AG10803 (cell line): ENCODE measurements around the gene SWT1.

Experiments used
- DNase-seq: peaks from one replicate; pipeline ENCODE4 v3.0.0; 2010; ENCODE audit warnings: low read depth
- H3K4me3 ChIP-seq: 2 replicates; pipeline ENCODE4 v1.5.1; 2011; ENCODE audit warnings: mild to moderate bottlenecking, low read length, control low read depth
- TF ChIP-seq, protein P1 (sequence below): conservative IDR thresholded peaks from 2 replicates; pipeline ENCODE4 v1.5.1; 2011; ENCODE audit warnings: mild to moderate bottlenecking, low read length, control low read depth, inconsistent platforms

SWT1 gene

DNA sequence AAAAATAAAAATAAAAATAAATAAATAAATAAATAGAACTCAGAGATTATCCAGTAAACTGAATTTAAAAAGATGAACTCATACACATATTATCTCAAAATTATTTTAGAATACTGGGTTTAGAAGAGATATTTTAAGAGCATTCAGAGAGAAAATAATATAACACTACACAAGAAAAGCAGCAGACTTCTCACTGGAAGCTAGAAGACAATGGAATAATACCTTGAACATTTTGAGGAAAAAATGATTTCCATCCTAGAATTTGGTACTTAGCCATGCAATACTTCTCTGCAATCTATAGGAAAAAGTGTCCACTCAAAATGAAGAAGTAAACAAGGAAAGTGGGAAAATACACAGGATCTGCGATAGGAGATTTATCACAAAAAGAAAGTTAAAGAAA, 24.4 kb upstream of the SWT1 start:
- TF ChIP-seq, protein P1, sequence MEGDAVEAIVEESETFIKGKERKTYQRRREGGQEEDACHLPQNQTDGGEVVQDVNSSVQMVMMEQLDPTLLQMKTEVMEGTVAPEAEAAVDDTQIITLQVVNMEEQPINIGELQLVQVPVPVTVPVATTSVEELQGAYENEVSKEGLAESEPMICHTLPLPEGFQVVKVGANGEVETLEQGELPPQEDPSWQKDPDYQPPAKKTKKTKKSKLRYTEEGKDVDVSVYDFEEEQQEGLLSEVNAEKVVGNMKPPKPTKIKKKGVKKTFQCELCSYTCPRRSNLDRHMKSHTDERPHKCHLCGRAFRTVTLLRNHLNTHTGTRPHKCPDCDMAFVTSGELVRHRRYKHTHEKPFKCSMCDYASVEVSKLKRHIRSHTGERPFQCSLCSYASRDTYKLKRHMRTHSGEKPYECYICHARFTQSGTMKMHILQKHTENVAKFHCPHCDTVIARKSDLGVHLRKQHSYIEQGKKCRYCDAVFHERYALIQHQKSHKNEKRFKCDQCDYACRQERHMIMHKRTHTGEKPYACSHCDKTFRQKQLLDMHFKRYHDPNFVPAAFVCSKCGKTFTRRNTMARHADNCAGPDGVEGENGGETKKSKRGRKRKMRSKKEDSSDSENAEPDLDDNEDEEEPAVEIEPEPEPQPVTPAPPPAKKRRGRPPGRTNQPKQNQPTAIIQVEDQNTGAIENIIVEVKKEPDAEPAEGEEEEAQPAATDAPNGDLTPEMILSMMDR: no peak
- no peak for DNase-seq
- H3K4me3 ChIP-seq: no peak overlapping the region

DNA sequence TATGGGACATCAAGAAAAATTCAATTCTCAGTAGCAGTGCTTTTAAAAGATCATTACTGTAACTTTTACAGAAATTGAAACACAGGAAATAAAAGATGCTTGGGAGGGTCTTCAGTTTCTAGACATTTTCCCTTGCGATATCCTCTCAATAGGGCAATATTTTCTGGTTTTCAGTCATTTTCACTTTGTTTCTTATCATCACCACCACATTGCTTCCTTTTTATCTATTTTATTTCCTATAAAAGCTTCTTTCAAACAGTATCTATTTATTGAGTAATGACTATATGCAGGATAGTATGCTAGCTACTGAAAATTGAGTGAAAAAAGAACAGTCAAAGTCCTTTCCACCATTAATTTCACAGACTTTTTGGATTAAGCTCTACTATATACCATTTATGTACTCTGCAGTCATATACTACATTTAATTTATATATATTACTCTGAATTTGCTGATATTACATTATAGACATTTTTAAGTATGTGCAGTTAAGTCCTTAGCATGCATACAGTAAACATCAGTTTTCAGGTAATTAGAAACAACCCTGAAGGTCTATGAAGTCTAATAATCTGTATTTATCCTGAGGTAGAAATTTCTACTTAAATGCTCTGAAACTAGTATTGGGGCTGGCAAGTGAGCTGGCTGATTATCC, 18.9 kb upstream of the SWT1 start:
- no peak for DNase-seq
- TF ChIP-seq, protein P1: no peak
- no peak overlapping the region for H3K4me3 ChIP-seq

DNA sequence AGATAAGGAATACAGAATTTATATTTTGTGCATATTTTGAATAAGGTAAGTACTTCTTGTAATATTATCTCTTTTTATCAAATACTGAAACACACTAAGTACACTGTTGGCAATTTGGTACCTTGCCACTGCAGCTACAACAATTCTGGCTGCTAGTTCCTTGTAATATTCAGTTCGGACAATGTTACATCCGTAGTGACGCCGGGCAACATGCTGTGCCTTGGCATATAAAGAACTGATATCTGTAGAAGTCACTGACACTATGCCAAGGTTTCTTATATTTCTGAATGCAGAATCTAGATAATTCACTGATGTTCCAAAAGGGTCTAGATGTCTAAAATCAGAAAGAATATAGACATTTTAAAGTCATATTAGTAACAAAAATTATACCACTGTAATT, 17.7 kb upstream of the SWT1 start:
- DNase-seq: no peak
- TF ChIP-seq, protein P1: no peak
- H3K4me3 ChIP-seq: no peak overlapping the region

DNA sequence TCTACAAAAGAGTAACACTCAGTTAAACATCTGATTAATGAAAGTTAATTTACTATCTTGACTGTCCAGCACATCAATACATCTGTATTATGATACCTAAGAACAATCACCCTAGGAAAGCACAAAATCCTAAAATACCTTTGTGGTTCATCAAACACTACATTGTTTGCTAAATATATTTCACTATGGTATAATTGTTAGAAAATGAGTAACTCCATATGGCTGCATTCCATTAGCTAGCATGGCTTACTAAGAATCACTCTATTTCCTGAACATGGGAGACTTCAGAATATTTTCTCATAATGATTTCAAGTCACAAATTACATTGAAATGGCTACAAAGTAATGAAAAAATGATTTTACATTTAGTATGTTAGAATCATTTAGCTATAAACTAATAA, 12.7 kb upstream of the SWT1 start:
- TF ChIP-seq, protein P1: no peak
- H3K4me3 ChIP-seq: no peak overlapping the region
- DNase-seq: peak; percentile 61

DNA sequence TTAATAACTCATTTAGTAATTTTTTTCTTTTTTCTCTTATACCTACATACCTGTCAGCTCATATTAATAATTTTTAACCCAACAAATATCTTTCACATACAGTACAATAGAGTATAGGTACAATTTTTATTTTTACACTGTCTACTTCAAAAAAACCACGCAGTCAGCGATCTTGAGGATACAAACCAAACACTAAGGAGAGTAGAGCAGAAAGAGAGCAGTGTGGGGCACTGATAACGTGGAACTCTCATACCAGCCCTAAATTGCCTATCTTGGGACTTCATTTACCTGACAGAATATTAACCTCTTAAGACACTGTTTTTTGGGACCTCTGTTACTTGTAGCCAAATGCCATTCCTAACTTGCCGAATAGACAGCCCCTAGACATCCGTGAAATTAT, 5.8 kb upstream of the SWT1 start:
- TF ChIP-seq, protein P1: no peak
- DNase-seq: no peak
- no peak overlapping the region for H3K4me3 ChIP-seq

DNA sequence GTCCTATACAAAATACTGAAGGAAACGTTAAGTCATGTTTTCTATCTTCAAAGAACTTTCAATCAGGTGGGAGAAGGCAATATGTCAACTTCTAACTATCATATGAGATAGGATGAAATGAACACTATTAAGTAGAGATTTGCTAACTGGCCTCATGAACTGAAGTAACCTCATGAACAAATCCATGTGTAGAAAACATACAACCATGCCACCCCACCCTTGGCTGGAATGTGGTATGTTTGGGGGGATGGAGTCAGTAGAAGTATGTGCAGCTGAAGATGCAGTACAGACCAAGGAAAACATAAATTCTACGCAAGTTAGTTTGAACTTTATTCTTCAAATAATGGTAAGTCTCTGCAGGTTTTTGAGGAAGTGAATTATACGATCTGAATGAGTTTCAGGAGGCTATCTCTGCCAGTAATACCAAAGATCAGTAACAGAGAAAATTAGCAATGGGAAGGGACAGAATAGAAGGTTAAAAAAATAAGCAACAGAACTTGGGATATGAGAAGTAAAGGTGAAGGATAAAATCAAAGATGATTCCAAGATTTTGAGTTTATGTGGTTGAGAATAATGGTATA, 4.7 kb upstream of the SWT1 start:
- TF ChIP-seq, protein P1: no peak
- no peak overlapping the region for H3K4me3 ChIP-seq
- DNase-seq: peak; percentile 67

DNA sequence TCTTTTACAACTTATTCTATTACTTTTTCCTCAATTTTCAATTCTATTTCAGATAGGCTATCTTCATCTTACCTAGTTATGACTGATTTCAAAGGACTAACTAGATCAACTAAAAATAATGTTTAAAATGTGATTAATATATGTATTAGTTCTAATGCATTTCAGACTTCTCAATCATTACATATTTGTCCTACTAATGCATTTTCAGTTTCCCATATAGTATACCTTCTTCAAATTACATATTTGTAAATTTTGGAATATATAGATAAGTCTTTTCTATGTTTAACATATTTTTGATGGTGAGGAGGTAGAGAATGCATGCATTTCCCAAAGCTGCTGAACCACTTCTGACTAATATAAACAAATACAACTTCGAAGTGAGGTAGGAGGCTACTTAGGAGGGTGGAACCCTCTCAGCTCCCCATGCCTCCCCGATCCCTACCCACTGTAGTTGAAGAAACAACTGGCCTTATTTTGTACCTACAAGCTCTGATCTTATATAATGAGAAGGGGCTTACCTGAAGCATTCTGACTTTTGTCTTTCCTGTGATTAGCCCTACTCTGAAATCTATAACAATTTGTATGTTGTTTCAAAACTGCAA, 2.0 kb upstream of the SWT1 start:
- DNase-seq: no peak
- peak overlapping the region; percentile 24 for H3K4me3 ChIP-seq
- TF ChIP-seq, protein P1: no peak
